Measurements from ENCODE around the gene NLGN1. TPM values are rescaled to one million over a fixed set of nuclear protein-coding genes. Genes with fewer than 3 reads are reported as not detected.

NLGN1 gene
- total and polyA plus RNA-seq, 12 donors = 0.88 to 19.9 (median 12.6) TPM

DNA sequence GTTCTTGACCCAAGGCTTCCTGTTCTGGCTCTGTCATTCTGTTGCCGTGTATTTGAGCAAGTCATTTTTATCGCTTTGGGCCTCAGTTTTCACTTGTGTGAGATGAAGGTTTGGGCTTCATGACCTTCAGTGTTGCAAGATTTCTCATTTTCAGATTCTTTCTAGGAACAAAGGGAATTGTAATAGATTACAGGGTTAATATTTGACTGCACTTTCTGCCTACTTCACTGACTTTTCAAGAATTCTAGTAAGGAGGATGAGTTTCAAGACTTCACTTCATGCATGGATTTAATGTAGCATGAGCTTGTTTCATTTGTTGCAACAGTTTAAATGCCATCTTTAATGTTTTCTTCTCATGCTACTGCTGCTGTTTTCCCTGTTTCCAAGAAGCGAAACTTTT lies 226.5 kb downstream of the NLGN1 start:
- WGBS, 2 donors = 75% methylated on average over 3 of the region's 3 CpGs

DNA sequence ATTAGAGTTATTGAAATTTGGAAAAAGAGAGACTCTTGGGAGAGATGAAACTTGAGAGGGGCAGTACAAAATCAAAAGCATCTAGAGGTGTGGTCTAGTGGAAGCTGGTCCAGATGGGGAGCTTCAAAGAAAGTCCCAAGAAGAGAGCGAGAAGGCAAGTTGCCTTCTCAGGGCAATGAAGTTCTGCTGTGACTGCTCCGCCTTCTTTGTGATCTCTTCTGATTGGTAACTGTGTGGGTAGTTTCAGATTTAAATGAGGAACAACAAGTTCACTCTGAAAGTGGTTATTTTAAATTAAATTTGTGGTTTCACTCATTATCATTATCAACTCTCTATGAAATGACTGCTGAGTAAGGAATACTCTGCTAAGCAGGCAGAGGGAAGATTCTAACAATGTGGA lies 233.3 kb downstream of the NLGN1 start:
- DNase-seq (no peak), ATAC-seq (no peak)
- no peaks in the 10 kb centered on the region for H3K9me3 ChIP-seq
- no peaks in the 10 kb centered on the region for H3K27me3 ChIP-seq
- intact Hi-C loops (cut with DNase I) = no loop called here
- peaks cover 0 to 10% (median 0%) of the 10 kb centered on the region in 9 donors for H3K4me1 ChIP-seq
- WGBS, 2 donors = 95 to 97% methylated on average over 2 of the region's 2 CpGs
- no peak overlapping the region for H3K27ac ChIP-seq
- H3K36me3 ChIP-seq = no peaks in the 10 kb centered on the region
- no peak overlapping the region for H3K4me3 ChIP-seq
- TF ChIP-seq, protein P1, sequence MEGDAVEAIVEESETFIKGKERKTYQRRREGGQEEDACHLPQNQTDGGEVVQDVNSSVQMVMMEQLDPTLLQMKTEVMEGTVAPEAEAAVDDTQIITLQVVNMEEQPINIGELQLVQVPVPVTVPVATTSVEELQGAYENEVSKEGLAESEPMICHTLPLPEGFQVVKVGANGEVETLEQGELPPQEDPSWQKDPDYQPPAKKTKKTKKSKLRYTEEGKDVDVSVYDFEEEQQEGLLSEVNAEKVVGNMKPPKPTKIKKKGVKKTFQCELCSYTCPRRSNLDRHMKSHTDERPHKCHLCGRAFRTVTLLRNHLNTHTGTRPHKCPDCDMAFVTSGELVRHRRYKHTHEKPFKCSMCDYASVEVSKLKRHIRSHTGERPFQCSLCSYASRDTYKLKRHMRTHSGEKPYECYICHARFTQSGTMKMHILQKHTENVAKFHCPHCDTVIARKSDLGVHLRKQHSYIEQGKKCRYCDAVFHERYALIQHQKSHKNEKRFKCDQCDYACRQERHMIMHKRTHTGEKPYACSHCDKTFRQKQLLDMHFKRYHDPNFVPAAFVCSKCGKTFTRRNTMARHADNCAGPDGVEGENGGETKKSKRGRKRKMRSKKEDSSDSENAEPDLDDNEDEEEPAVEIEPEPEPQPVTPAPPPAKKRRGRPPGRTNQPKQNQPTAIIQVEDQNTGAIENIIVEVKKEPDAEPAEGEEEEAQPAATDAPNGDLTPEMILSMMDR (IDR thresholded peaks at IDR 0.05) = no peak

More for the DNA sequence above, 226.5 kb downstream of the NLGN1 start:
- TF ChIP-seq, protein P1 (IDR thresholded peaks at IDR 0.05) = no peak
- Histone ChIP-seq H3K4me3 (no peak overlapping the region), H3K27me3 (no peaks in the 10 kb centered on the region), H3K9me3 (no peaks in the 10 kb centered on the region), H3K27ac (no peak overlapping the region), H3K4me1 (peaks cover 0 to 16% (median 0%) of the 10 kb centered on the region in 9 donors), H3K36me3 (no peaks in the 10 kb centered on the region)
- DNase-seq (no peak), ATAC-seq (no peak)
- intact Hi-C loops (cut with DNase I) = no loop called here

DNA sequence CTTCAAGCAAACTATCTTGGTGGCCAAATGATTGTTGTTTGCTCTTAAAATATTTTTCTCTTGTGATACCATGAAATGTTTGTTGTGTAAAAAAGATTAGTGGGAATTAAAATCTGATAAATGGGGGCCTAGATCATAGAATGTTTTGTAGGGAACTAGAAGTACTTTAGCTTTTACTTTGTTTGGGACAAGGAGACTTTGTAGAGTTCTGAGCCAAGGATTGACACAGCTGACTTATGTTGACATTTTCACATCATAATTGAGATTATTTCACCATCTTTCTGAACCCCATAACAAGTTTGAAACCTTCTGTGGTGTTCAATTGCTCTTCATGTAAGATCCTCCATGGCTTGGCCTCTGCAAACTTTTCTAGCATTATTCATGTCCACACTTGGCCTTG lies 235.4 kb downstream of the NLGN1 start:
- intact Hi-C loops (cut with DNase I) = no loop called here
- Histone ChIP-seq H3K27me3 (no peaks in the 10 kb centered on the region), H3K27ac (no peak overlapping the region), H3K36me3 (no peaks in the 10 kb centered on the region), H3K4me3 (no peak overlapping the region), H3K4me1 (peaks cover 0 to 10% (median 0%) of the 10 kb centered on the region in 9 donors), H3K9me3 (no peaks in the 10 kb centered on the region)
- TF ChIP-seq, protein P1 (IDR thresholded peaks at IDR 0.05) = no peak
- DNase-seq = no peak
- no peak for ATAC-seq

DNA sequence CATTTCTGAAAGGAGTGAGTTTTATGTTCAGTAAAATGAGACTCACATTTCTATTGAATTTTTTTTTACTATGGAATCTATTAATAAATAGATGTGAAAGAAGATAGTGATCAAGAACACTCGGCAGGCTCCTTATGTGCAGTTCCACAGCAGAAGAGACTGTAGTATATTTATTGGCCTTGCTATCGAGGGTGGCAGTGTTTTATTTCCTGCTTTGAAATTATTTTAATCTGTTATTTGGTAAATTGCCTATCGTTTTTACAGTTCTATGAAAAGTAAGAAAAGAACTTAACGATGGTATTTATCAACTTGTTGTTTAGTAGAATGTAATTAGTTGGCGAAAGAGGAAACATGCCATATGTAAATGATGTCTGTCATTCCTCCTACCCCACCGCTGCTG lies 238.3 kb downstream of the NLGN1 start:
- DNase-seq = no peak

More for the DNA sequence above, 238.3 kb downstream of the NLGN1 start:
- TF ChIP-seq, protein P1 (IDR thresholded peaks at IDR 0.05) = no peak
- no peak for ATAC-seq
- H3K36me3 ChIP-seq = no peaks in the 10 kb centered on the region
- H3K27ac ChIP-seq = no peak overlapping the region
- H3K4me3 ChIP-seq = no peak overlapping the region
- intact Hi-C loops (cut with DNase I) = no loop called here
- WGBS, 2 donors = 81 to 88% methylated on average over 6 of the region's 6 CpGs
- peaks cover 0 to 6% (median 0%) of the 10 kb centered on the region in 9 donors for H3K4me1 ChIP-seq
- no peaks in the 10 kb centered on the region for H3K9me3 ChIP-seq
- H3K27me3 ChIP-seq = no peaks in the 10 kb centered on the region

All from heart right ventricle (tissue), 16 donors.